ENCODE data around the gene FXYD2. TPM values are rescaled to one million over a fixed set of nuclear protein-coding genes. Genes with fewer than 3 reads are reported as not detected.

Gene FXYD2
- total and polyA plus RNA-seq, 10 of the 15 experiments (the other 5 are each of a cell fraction or from before 2014, with no cell fraction given), result 1.2 to 4.5 (median 2.4) TPM

GRCh38 chr11:117794772-117795629 is 29.5 kb downstream of the FXYD2 start:
- H3K4me2 ChIP-seq (ENCODE audit: control insufficient read depth, insufficient read depth), result no peak overlapping the region
- H2AFZ ChIP-seq (ENCODE audit: control insufficient read depth, low read depth, low read length), result no peak overlapping the region
- peaks cover 4 to 9% of the 10 kb centered on the region in 2 experiments; a peak in 3 of 4 replicates for H3K27me3 ChIP-seq (replicated peaks in 1 of 2; ENCODE audit: control insufficient read depth in 2 of 2, insufficient read depth in 2 of 2, low read length in 1 of 2)
- CTCF ChIA-PET, result no interaction called here
- no peak for TF ChIP-seq YY1 (IDR thresholded peaks at IDR 0.05; ENCODE audit: low read depth, low read length)
- no peak for TF ChIP-seq SMAD1 (IDR thresholded peaks at IDR 0.05; ENCODE audit: low read depth, partially characterized antibody)
- no peak for TF ChIP-seq ASH2L (IDR thresholded peaks at IDR 0.05; ENCODE audit: borderline replicate concordance, low read depth)
- TF ChIP-seq ATF7 (IDR thresholded peaks at IDR 0.05; ENCODE audit: low read depth), result no peak
- TF ChIP-seq PBX3 (IDR thresholded peaks at IDR 0.05; ENCODE audit: insufficient replicate concordance, low read depth, low read length), result no peak
- no peak for TF ChIP-seq KAT2A (conservative IDR thresholded peaks at IDR 0.05; ENCODE audit: control insufficient read depth, low read depth, low read length)
- TF ChIP-seq, protein P1, sequence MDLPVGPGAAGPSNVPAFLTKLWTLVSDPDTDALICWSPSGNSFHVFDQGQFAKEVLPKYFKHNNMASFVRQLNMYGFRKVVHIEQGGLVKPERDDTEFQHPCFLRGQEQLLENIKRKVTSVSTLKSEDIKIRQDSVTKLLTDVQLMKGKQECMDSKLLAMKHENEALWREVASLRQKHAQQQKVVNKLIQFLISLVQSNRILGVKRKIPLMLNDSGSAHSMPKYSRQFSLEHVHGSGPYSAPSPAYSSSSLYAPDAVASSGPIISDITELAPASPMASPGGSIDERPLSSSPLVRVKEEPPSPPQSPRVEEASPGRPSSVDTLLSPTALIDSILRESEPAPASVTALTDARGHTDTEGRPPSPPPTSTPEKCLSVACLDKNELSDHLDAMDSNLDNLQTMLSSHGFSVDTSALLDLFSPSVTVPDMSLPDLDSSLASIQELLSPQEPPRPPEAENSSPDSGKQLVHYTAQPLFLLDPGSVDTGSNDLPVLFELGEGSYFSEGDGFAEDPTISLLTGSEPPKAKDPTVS (IDR thresholded peaks at IDR 0.05; ENCODE audit: low read depth, low read length), result no peak
- TF ChIP-seq, protein P2, sequence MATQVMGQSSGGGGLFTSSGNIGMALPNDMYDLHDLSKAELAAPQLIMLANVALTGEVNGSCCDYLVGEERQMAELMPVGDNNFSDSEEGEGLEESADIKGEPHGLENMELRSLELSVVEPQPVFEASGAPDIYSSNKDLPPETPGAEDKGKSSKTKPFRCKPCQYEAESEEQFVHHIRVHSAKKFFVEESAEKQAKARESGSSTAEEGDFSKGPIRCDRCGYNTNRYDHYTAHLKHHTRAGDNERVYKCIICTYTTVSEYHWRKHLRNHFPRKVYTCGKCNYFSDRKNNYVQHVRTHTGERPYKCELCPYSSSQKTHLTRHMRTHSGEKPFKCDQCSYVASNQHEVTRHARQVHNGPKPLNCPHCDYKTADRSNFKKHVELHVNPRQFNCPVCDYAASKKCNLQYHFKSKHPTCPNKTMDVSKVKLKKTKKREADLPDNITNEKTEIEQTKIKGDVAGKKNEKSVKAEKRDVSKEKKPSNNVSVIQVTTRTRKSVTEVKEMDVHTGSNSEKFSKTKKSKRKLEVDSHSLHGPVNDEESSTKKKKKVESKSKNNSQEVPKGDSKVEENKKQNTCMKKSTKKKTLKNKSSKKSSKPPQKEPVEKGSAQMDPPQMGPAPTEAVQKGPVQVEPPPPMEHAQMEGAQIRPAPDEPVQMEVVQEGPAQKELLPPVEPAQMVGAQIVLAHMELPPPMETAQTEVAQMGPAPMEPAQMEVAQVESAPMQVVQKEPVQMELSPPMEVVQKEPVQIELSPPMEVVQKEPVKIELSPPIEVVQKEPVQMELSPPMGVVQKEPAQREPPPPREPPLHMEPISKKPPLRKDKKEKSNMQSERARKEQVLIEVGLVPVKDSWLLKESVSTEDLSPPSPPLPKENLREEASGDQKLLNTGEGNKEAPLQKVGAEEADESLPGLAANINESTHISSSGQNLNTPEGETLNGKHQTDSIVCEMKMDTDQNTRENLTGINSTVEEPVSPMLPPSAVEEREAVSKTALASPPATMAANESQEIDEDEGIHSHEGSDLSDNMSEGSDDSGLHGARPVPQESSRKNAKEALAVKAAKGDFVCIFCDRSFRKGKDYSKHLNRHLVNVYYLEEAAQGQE (IDR thresholded peaks at IDR 0.05; ENCODE audit: low read depth, low read length), result no peak
- TF ChIP-seq E2F4 (IDR thresholded peaks at IDR 0.05; ENCODE audit: low read depth, low read length), result no peak
- no peak for TF ChIP-seq NR2C1 (IDR thresholded peaks at IDR 0.05)
- no peak for TF ChIP-seq EZH2 (IDR thresholded peaks at IDR 0.05; ENCODE audit: borderline replicate concordance, control insufficient read depth, low read depth, low read length)
- no peak for TF ChIP-seq FOXK2 (IDR thresholded peaks at IDR 0.05)
- TF ChIP-seq NFYB (IDR thresholded peaks at IDR 0.05; ENCODE audit: insufficient read depth, low read depth, low read length), result no peak
- intact Hi-C loops (cut with micrococcal nuclease; ENCODE audit: unreplicated experiment), result no loop called here
- no peak for FAIRE-seq
- no peak overlapping the region for H3K27ac ChIP-seq (ENCODE audit: control insufficient read depth, insufficient read depth)
- no TSS peak for BruUV-seq (replicated peaks)
- in situ Hi-C loops (cut with MboI), result no loop called here
- DNase-seq (ENCODE audit: low read depth, low spot score), result no peak
- no peaks in the 10 kb centered on the region for H3K4me1 ChIP-seq (ENCODE audit: control insufficient read depth, insufficient read depth, low read length)
- no peak overlapping the region for H3K9ac ChIP-seq (ENCODE audit: control insufficient read depth, insufficient read depth, low read length)
- SMC1A ChIA-PET (ENCODE audit: uncharacterized antibody, unreplicated experiment), result no interaction called here
- H3K9me3 ChIP-seq (replicated peaks; ENCODE audit: control insufficient read depth, insufficient read depth, low read length), result no peaks in the 10 kb centered on the region
- RAD21 ChIA-PET (ENCODE audit: unreplicated experiment), result no interaction called here
- H3K79me2 ChIP-seq (ENCODE audit: control insufficient read depth, insufficient read depth, low read length), result no peaks in the 10 kb centered on the region
- POLR2A ChIA-PET, result no interaction called here
- no peak for ATAC-seq
- WGBS (ENCODE audit: insufficient coverage, insufficient replicate concordance, low lambda C conversion rate, missing lambda C conversion rate), result 46% methylated on average over 27 of the region's 29 CpGs
- H3K4me3 ChIP-seq, result no peak overlapping the region
- H4K20me1 ChIP-seq (ENCODE audit: control insufficient read depth, insufficient read depth), result no peaks in the 10 kb centered on the region
- H3K36me3 ChIP-seq (ENCODE audit: control insufficient read depth in 2 of 2, insufficient read depth in 2 of 2, low read length in 1 of 2), result no peaks in the 10 kb centered on the region
